Activated CD4-positive, alpha-beta T cell treated with anti-CD3 and anti-CD28 coated beads, Interleukin-2, amount 10 ng/mL, durations not matched to agents 24 days and 14 days (primary cell): Measurements from ENCODE around the gene UNC13A. TPM values are rescaled to one million over a fixed set of nuclear protein-coding genes. Genes with fewer than 3 reads are reported as not detected.
A peak's percentile ranks its signal among the peaks of the same experiment; 100 is the strongest.

Experiments
- DNase-seq: peaks from one replicate; pipeline ENCODE4 v3.0.0; 2022
- H3K27ac Mint-ChIP-seq: one replicate; pipeline ENCODE4 v1.8.0; 2022; ENCODE audit warnings: mild to moderate bottlenecking, mixed read lengths
- H3K27me3 Mint-ChIP-seq: one replicate; pipeline ENCODE4 v1.8.0; 2022; ENCODE audit warnings: mixed read lengths
- H3K36me3 Mint-ChIP-seq: one replicate; pipeline ENCODE4 v1.8.0; 2022; ENCODE audit warnings: low read depth, mild to moderate bottlenecking, mixed read lengths
- H3K4me1 Mint-ChIP-seq: one replicate; pipeline ENCODE4 v1.8.0; 2021; ENCODE audit warnings: mixed read lengths
- H3K4me3 Mint-ChIP-seq: one replicate; pipeline ENCODE4 v1.8.0; 2022; ENCODE audit warnings: mild to moderate bottlenecking, moderate library complexity, mixed read lengths
- H3K9me3 Mint-ChIP-seq: one replicate; pipeline ENCODE4 v1.8.0; 2021; ENCODE audit warnings: mixed read lengths
- intact Hi-C: fragments of 100-400 bp; cut with micrococcal nuclease; formaldehyde crosslinking; loops from one replicate; pipeline ENCODE4 v1.15.1; 2023
- total RNA-seq: library from RNA; stranded (reverse); gene quantifications from 2 replicates; pipeline ENCODE4 v1.2.3, GENCODE V29; 2022

Gene UNC13A
- total RNA-seq, 1 donor from 2014 or later = 0.02 TPM

GRCh38 chr19:17673937-17674799, 14.0 kb downstream of the UNC13A start:
- intact Hi-C loops = no loop called here
- DNase-seq = no peak
- Mint-ChIP-seq H3K4me1 (peaks cover 2% of the 10 kb centered on the region), H3K27ac (no peak overlapping the region), H3K27me3 (peaks cover 8% of the 10 kb centered on the region), H3K9me3 (no peaks in the 10 kb centered on the region), H3K4me3 (no peak overlapping the region), H3K36me3 (no peaks in the 10 kb centered on the region)

GRCh38 chr19:17671906-17672305, 16.2 kb downstream of the UNC13A start:
- no peak overlapping the region for H3K27ac Mint-ChIP-seq
- peaks cover 2% of the 10 kb centered on the region for H3K4me1 Mint-ChIP-seq
- no peak overlapping the region for H3K4me3 Mint-ChIP-seq
- intact Hi-C loops = no loop called here
- no peaks in the 10 kb centered on the region for H3K36me3 Mint-ChIP-seq
- no peaks in the 10 kb centered on the region for H3K27me3 Mint-ChIP-seq
- no peaks in the 10 kb centered on the region for H3K9me3 Mint-ChIP-seq
- peak; percentile 73 for DNase-seq

GRCh38 chr19:17669419-17669818, 18.7 kb downstream of the UNC13A start:
- Mint-ChIP-seq H3K9me3 (peaks cover 11% of the 10 kb centered on the region), H3K4me1 (peaks cover 2% of the 10 kb centered on the region), H3K27ac (no peak overlapping the region), H3K36me3 (no peaks in the 10 kb centered on the region), H3K4me3 (no peak overlapping the region), H3K27me3 (no peaks in the 10 kb centered on the region)
- intact Hi-C loops = no loop called here
- DNase-seq = no peak

GRCh38 chr19:17665058-17665457, 23.1 kb downstream of the UNC13A start:
- H3K4me1 Mint-ChIP-seq = no peaks in the 10 kb centered on the region
- no peaks in the 10 kb centered on the region for H3K36me3 Mint-ChIP-seq
- H3K4me3 Mint-ChIP-seq = no peak overlapping the region
- intact Hi-C loops = no loop called here
- H3K27ac Mint-ChIP-seq = no peak overlapping the region
- no peak for DNase-seq
- H3K9me3 Mint-ChIP-seq = peaks cover 11% of the 10 kb centered on the region
- H3K27me3 Mint-ChIP-seq = no peaks in the 10 kb centered on the region

- no peaks in the 10 kb centered on the region for H3K4me1 Mint-ChIP-seq
- DNase-seq = no peak
- no peak overlapping the region for H3K27ac Mint-ChIP-seq
- no peak overlapping the region for H3K4me3 Mint-ChIP-seq
- intact Hi-C loops = no loop called here
- peaks cover 2% of the 10 kb centered on the region for H3K9me3 Mint-ChIP-seq
- H3K36me3 Mint-ChIP-seq = no peaks in the 10 kb centered on the region
- peaks cover 4% of the 10 kb centered on the region for H3K27me3 Mint-ChIP-seq
These were observed 28.2 kb downstream of the UNC13A start for GRCh38 chr19:17659996-17660395.

GRCh38 chr19:17658666-17659065, 29.5 kb downstream of the UNC13A start:
- Mint-ChIP-seq H3K4me3 (no peak overlapping the region), H3K27me3 (peaks cover 4% of the 10 kb centered on the region)
- DNase-seq = no peak

GRCh38 chr19:17658240-17658639, 29.9 kb downstream of the UNC13A start:
- no peaks in the 10 kb centered on the region for H3K9me3 Mint-ChIP-seq
- H3K4me3 Mint-ChIP-seq = no peak overlapping the region
- intact Hi-C loops = no loop called here

More at GRCh38 chr19:17658666-17659065, 29.5 kb downstream of the UNC13A start:
- no peaks in the 10 kb centered on the region for H3K9me3 Mint-ChIP-seq
- no peak overlapping the region for H3K27ac Mint-ChIP-seq
- H3K36me3 Mint-ChIP-seq = no peaks in the 10 kb centered on the region
- H3K4me1 Mint-ChIP-seq = no peaks in the 10 kb centered on the region
- intact Hi-C loops = no loop called here

GRCh38 chr19:17656970-17657369, 31.2 kb downstream of the UNC13A start:
- no peaks in the 10 kb centered on the region for H3K9me3 Mint-ChIP-seq
- peaks cover 4% of the 10 kb centered on the region for H3K27me3 Mint-ChIP-seq
- H3K27ac Mint-ChIP-seq = no peak overlapping the region
- no peaks in the 10 kb centered on the region for H3K4me1 Mint-ChIP-seq
- intact Hi-C loops = no loop called here
- no peak for DNase-seq
- H3K36me3 Mint-ChIP-seq = no peaks in the 10 kb centered on the region
- no peak overlapping the region for H3K4me3 Mint-ChIP-seq

More at GRCh38 chr19:17658240-17658639, 29.9 kb downstream of the UNC13A start:
- peaks cover 4% of the 10 kb centered on the region for H3K27me3 Mint-ChIP-seq
- H3K4me1 Mint-ChIP-seq = no peaks in the 10 kb centered on the region
- H3K36me3 Mint-ChIP-seq = no peaks in the 10 kb centered on the region
- no peak overlapping the region for H3K27ac Mint-ChIP-seq
- DNase-seq = no peak

- H3K36me3 Mint-ChIP-seq = no peaks in the 10 kb centered on the region
- H3K9me3 Mint-ChIP-seq = no peaks in the 10 kb centered on the region
- no peaks in the 10 kb centered on the region for H3K4me1 Mint-ChIP-seq
- H3K4me3 Mint-ChIP-seq = no peak overlapping the region
- H3K27me3 Mint-ChIP-seq = peaks cover 4% of the 10 kb centered on the region
- intact Hi-C loops = no loop called here
- no peak overlapping the region for H3K27ac Mint-ChIP-seq
- no peak for DNase-seq
These were observed 32.2 kb downstream of the UNC13A start for GRCh38 chr19:17655751-17656472.

- DNase-seq = no peak
- H3K4me1 Mint-ChIP-seq = no peaks in the 10 kb centered on the region
- no peak overlapping the region for H3K27ac Mint-ChIP-seq
- H3K9me3 Mint-ChIP-seq = no peaks in the 10 kb centered on the region
- H3K27me3 Mint-ChIP-seq = peaks cover 4% of the 10 kb centered on the region
- H3K36me3 Mint-ChIP-seq = no peaks in the 10 kb centered on the region
- intact Hi-C loops = no loop called here
- no peak overlapping the region for H3K4me3 Mint-ChIP-seq
These were observed 33.2 kb downstream of the UNC13A start for GRCh38 chr19:17654993-17655392.

- intact Hi-C loops = no loop called here
- Mint-ChIP-seq H3K27ac (no peak overlapping the region), H3K9me3 (no peaks in the 10 kb centered on the region)
These were observed 35.5 kb downstream of the UNC13A start for GRCh38 chr19:17652627-17653026.

GRCh38 chr19:17648786-17649185, 39.4 kb downstream of the UNC13A start:
- Mint-ChIP-seq H3K9me3 (no peaks in the 10 kb centered on the region), H3K36me3 (no peaks in the 10 kb centered on the region), H3K4me3 (no peak overlapping the region), H3K4me1 (no peaks in the 10 kb centered on the region), H3K27me3 (no peaks in the 10 kb centered on the region), H3K27ac (no peak overlapping the region)
- intact Hi-C loops = no loop called here
- no peak for DNase-seq

More at GRCh38 chr19:17652627-17653026, 35.5 kb downstream of the UNC13A start:
- Mint-ChIP-seq H3K4me1 (no peaks in the 10 kb centered on the region), H3K4me3 (no peak overlapping the region), H3K27me3 (no peaks in the 10 kb centered on the region), H3K36me3 (no peaks in the 10 kb centered on the region)
- DNase-seq = no peak

GRCh38 chr19:17648097-17648660, 40.0 kb downstream of the UNC13A start:
- Mint-ChIP-seq H3K4me1 (no peaks in the 10 kb centered on the region), H3K27me3 (no peaks in the 10 kb centered on the region), H3K9me3 (no peaks in the 10 kb centered on the region), H3K4me3 (no peak overlapping the region), H3K27ac (no peak overlapping the region), H3K36me3 (no peaks in the 10 kb centered on the region)
- no peak for DNase-seq
- intact Hi-C loops = no loop called here
